ENCODE data around the gene TMEM151A. TPM values are rescaled to one million over a fixed set of nuclear protein-coding genes. Genes with fewer than 3 reads are reported as not detected.

The TMEM151A gene
- total and polyA plus RNA-seq, 2 of the 4 experiments (the other 2 are of a cell fraction): 0.03 TPM; not detected in 1

- no peak for TF ChIP-seq MAZ (IDR thresholded peaks at IDR 0.05; ENCODE audit: borderline replicate concordance, low read depth, low read length)
Observed at GRCh38 chr11:66293777-66294625, 2.3 kb downstream of the TMEM151A start (continued).

- H2AK9ac ChIP-seq (replicated peaks; ENCODE audit: low read depth, low read length, poor library complexity): no peak overlapping the region
- H4K20me1 ChIP-seq (ENCODE audit: insufficient read depth, low read length): no peaks in the 10 kb centered on the region
- H3K27ac ChIP-seq (ENCODE audit: insufficient read depth, low read length): no peak overlapping the region
- H3K4me3 ChIP-seq (ENCODE audit: insufficient read depth, low read depth, low read length): no peak overlapping the region
- no peak overlapping the region for H2BK5ac ChIP-seq (ENCODE audit: low read depth, low read length, poor library complexity, severe bottlenecking)
- no peak overlapping the region for H2BK20ac ChIP-seq (ENCODE audit: low read depth, low read length)
- in situ Hi-C loops (cut with MboI; ENCODE audit: low sequenced_read_pairs) (no loop called here), intact Hi-C loops (cut with micrococcal nuclease) (no loop called here), dilution Hi-C loops (cut with HindIII; ENCODE audit: low sequenced_read_pairs, unreplicated experiment) (no loop called here)
- H4K91ac ChIP-seq (ENCODE audit: insufficient read depth, low read depth, low read length): no peak overlapping the region
- H3K9me1 ChIP-seq (ENCODE audit: insufficient read depth, low read length): peaks cover 4% of the 10 kb centered on the region; the same call in 1 of the 2 replicates
- ChIA-PET POLR2A (ENCODE audit: unreplicated experiment) (no interaction called here), CTCF (no interaction called here)
- no peak overlapping the region for H3K4me2 ChIP-seq (ENCODE audit: low read depth, low read length)
- no peaks in the 10 kb centered on the region for H3K36me3 ChIP-seq (ENCODE audit: control insufficient read depth, insufficient read depth, low read length)
- TF ChIP-seq NFE2L2 (IDR thresholded peaks at IDR 0.05; ENCODE audit: low read depth, low read length) (no peak), SMC3 (IDR thresholded peaks at IDR 0.05; ENCODE audit: low read depth, low read length) (no peak), USF2 (IDR thresholded peaks at IDR 0.05; ENCODE audit: low read depth, low read length) (no peak), CEBPB (IDR thresholded peaks at IDR 0.05; ENCODE audit: low read depth, low read length) (no peak), MXI1 (IDR thresholded peaks at IDR 0.05; ENCODE audit: borderline replicate concordance, low read depth, low read length) (no peak), RFX5 (IDR thresholded peaks at IDR 0.05; ENCODE audit: low read depth, low read length) (no peak), MAZ (IDR thresholded peaks at IDR 0.05; ENCODE audit: borderline replicate concordance, low read depth, low read length) (no peak), BHLHE40 (IDR thresholded peaks at IDR 0.05; ENCODE audit: low read depth, low read length) (no peak), MAFK (IDR thresholded peaks at IDR 0.05; ENCODE audit: low read depth, low read length) (no peak), POLR2A (IDR thresholded peaks at IDR 0.05; ENCODE audit: low read depth, low read length) (no peak), FOS (IDR thresholded peaks at IDR 0.05; ENCODE audit: low read depth, low read length) (no peak)
- TF ChIP-seq, protein P1, sequence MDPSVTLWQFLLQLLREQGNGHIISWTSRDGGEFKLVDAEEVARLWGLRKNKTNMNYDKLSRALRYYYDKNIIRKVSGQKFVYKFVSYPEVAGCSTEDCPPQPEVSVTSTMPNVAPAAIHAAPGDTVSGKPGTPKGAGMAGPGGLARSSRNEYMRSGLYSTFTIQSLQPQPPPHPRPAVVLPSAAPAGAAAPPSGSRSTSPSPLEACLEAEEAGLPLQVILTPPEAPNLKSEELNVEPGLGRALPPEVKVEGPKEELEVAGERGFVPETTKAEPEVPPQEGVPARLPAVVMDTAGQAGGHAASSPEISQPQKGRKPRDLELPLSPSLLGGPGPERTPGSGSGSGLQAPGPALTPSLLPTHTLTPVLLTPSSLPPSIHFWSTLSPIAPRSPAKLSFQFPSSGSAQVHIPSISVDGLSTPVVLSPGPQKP (IDR thresholded peaks at IDR 0.05; ENCODE audit: borderline replicate concordance, low read depth, low read length): no peak
- no peak overlapping the region for H4K8ac ChIP-seq (ENCODE audit: low read depth in 2 of 2, low read length in 2 of 2)
- H2BK120ac ChIP-seq (ENCODE audit: low read depth, low read length): no peak overlapping the region
- no peak overlapping the region for H3K9ac ChIP-seq (ENCODE audit: low read depth, low read length)
- no TSS peak for BruUV-seq (replicated peaks)
- no peaks in the 10 kb centered on the region for H3K9me3 ChIP-seq (ENCODE audit: control insufficient read depth, insufficient read depth, low read length)
- no peak for DNase-seq
- no peak overlapping the region for H3K4ac ChIP-seq (ENCODE audit: low read depth, low read length)
- no peak overlapping the region for H3K18ac ChIP-seq (ENCODE audit: low read depth, low read length)
- ATAC-seq (ENCODE audit: low read depth): no peak
- no peak overlapping the region for H2BK15ac ChIP-seq (ENCODE audit: low read depth, low read length)
- 76% methylated on average over 85 of the region's 123 CpGs; no CpG with 5 or more reads in 1 of the 2 experiments for WGBS, 2 experiments (ENCODE audit: extremely low coverage in 2 of 2, insufficient read length in 1 of 2)
- H3K4me1 ChIP-seq (ENCODE audit: control insufficient read depth, insufficient read depth, low read length): peaks cover 3% of the 10 kb centered on the region; the same call in 1 of the 2 replicates
- H3K23ac ChIP-seq (ENCODE audit: low read depth, low read length): no peak overlapping the region
- H3K56ac ChIP-seq (ENCODE audit: extremely low read depth, insufficient read depth, low read length): no peak overlapping the region
- H3K79me1 ChIP-seq (ENCODE audit: low read depth in 1 of 2, low read length in 2 of 2): no peaks in the 10 kb centered on the region
- no peak overlapping the region for H3K14ac ChIP-seq (replicated peaks; ENCODE audit: low read depth, low read length)
- H3K27me3 ChIP-seq (ENCODE audit: control insufficient read depth, insufficient read depth, low read length): peaks cover 53% of the 10 kb centered on the region
- H2AFZ ChIP-seq (replicated peaks; ENCODE audit: low read length, poor library complexity): no peak overlapping the region
- no peak overlapping the region for H4K5ac ChIP-seq (ENCODE audit: low read depth, low read length)
- no peak overlapping the region for H2AK5ac ChIP-seq (ENCODE audit: low read depth, low read length)
Observed at GRCh38 chr11:66294626-66295620, 3.2 kb downstream of the TMEM151A start.

Measured in IMR-90 (cell line).